Body of pancreas (tissue), 4 donors: ENCODE results near the gene ZNF324B.

Source experiments
- CTCF ChIP-seq, 7 experiments: fragments of 450-650 bp in 4 of 7; fragments of 200-600 bp in 3 of 7; sonication (generic) in 3 of 7; IDR thresholded peaks; one replicate each; pipeline ENCODE4 v1.5.1; 2016 to 2019; ENCODE audit warnings: antibody characterized with exemption in 7 of 7
- POLR2A ChIP-seq, 3 donors: fragments of 450-650 bp; IDR thresholded peaks; one replicate each; pipeline ENCODE4 v1.6.1; 2016; ENCODE audit warnings: antibody characterized with exemption in 3 of 3, mild to moderate bottlenecking in 2 of 3

- TF ChIP-seq CTCF (IDR thresholded peaks at IDR 0.05) (no peak), POLR2A (IDR thresholded peaks at IDR 0.05) (no peak)
These were observed 22.4 kb downstream of the ZNF324B start for GRCh38 chr19:58473775-58474174.
